GM21528 (cell line): ENCODE data around the gene ACTR3.

Experiments
- ATAC-seq: cut with Tn5 transposase; IDR thresholded peaks from one replicate; pipeline ENCODE4 v1.9.1; 2021; ENCODE audit warnings: mild to moderate bottlenecking, moderate library complexity; ENCODE audit not compliant: unreplicated experiment, low FRiP score

ACTR3 gene

GRCh38 chr2:113963965-113964364 is 74.1 kb downstream of the ACTR3 start:
- no peak for ATAC-seq

- ATAC-seq: no peak
Measured at GRCh38 chr2:113964436-113964835, 74.5 kb downstream of the ACTR3 start.

- no peak for ATAC-seq
Measured at GRCh38 chr2:113965228-113965627, 75.3 kb downstream of the ACTR3 start.

GRCh38 chr2:113965644-113966043 is 75.8 kb downstream of the ACTR3 start:
- peak; percentile 79 for ATAC-seq

- ATAC-seq: no peak
Measured at GRCh38 chr2:113966171-113966570, 76.3 kb downstream of the ACTR3 start.

- peak; percentile 50 for ATAC-seq
Measured at GRCh38 chr2:113966832-113967231, 76.9 kb downstream of the ACTR3 start.

- ATAC-seq: no peak
Measured at GRCh38 chr2:113967272-113967671, 77.4 kb downstream of the ACTR3 start.

GRCh38 chr2:113972766-113973165 is 82.9 kb downstream of the ACTR3 start:
- no peak for ATAC-seq

- ATAC-seq: no peak
Measured at GRCh38 chr2:113973810-113974209, 83.9 kb downstream of the ACTR3 start.

GRCh38 chr2:113974727-113975126 is 84.8 kb downstream of the ACTR3 start:
- no peak for ATAC-seq

GRCh38 chr2:113976277-113976928 is 86.5 kb downstream of the ACTR3 start:
- no peak for ATAC-seq

GRCh38 chr2:113977060-113977659 is 87.3 kb downstream of the ACTR3 start:
- no peak for ATAC-seq

- ATAC-seq: no peak
Measured at GRCh38 chr2:113977660-113978523, 88.0 kb downstream of the ACTR3 start.

- no peak for ATAC-seq
Measured at GRCh38 chr2:113978524-113979190, 88.8 kb downstream of the ACTR3 start.

- ATAC-seq: no peak
Measured at GRCh38 chr2:113979191-113980128, 89.6 kb downstream of the ACTR3 start.

GRCh38 chr2:113980946-113981345 is 91.1 kb downstream of the ACTR3 start:
- no peak for ATAC-seq

- ATAC-seq: no peak
Measured at GRCh38 chr2:113981404-113982134, 91.7 kb downstream of the ACTR3 start.

GRCh38 chr2:113985554-113986397 is 95.9 kb downstream of the ACTR3 start:
- ATAC-seq: no peak
